Measurements from ENCODE around the gene BABAM2.

The BABAM2 gene

GRCh38 chr2:28377195-28377816, 486.8 kb downstream of the BABAM2 start:
- no peak for DNase-seq
- TF ChIP-seq, protein P1, sequence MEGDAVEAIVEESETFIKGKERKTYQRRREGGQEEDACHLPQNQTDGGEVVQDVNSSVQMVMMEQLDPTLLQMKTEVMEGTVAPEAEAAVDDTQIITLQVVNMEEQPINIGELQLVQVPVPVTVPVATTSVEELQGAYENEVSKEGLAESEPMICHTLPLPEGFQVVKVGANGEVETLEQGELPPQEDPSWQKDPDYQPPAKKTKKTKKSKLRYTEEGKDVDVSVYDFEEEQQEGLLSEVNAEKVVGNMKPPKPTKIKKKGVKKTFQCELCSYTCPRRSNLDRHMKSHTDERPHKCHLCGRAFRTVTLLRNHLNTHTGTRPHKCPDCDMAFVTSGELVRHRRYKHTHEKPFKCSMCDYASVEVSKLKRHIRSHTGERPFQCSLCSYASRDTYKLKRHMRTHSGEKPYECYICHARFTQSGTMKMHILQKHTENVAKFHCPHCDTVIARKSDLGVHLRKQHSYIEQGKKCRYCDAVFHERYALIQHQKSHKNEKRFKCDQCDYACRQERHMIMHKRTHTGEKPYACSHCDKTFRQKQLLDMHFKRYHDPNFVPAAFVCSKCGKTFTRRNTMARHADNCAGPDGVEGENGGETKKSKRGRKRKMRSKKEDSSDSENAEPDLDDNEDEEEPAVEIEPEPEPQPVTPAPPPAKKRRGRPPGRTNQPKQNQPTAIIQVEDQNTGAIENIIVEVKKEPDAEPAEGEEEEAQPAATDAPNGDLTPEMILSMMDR (IDR thresholded peaks at IDR 0.05; ENCODE audit: low read depth, low read length): no peak

DNA sequence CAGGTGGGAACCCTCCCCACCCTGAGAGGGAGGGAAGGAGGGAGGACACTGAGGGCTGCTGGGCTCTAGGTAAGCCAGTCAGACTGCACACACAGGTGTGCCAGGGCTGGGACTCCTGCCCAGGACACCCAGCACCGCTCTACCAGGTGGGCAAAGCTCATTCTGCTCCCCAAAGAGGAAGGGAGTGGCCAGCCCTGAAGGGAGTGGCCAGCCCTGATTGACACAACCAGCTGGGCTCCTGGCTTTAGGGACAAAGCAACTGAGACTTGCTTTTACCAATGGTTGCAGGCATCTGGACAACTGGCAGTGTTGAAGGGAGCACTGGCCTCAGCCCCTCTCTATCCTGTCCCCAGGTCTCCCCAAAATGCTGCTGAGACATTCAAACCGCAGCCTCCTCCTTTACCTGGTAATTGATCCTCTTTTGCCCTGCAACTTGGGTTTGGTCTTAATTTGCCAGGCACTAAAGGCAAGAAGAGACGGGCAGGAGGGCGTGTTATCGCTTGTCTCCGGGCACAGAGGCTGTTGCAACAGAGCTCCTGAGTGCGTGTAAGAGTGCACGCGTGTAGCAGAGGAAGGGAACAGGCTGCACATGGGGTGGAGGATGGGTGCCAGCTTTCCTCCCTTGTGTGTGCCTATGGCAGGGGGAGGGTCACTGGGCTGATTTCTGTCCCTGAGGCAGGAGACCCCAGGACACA, 487.6 kb downstream of the BABAM2 start:
- Histone ChIP-seq H3K4me3 (ENCODE audit: low read depth, low read length) (no peak overlapping the region), H3K27me3 (ENCODE audit: insufficient read depth, low read depth, severe bottlenecking) (no peaks in the 10 kb centered on the region), H3K27ac (no peak overlapping the region), H3K9me3 (ENCODE audit: severe bottlenecking) (no peaks in the 10 kb centered on the region), H3K36me3 (no peaks in the 10 kb centered on the region)
- no peak for DNase-seq
- TF ChIP-seq, protein P1 (IDR thresholded peaks at IDR 0.05; ENCODE audit: low read depth, low read length): no peak

More at GRCh38 chr2:28377195-28377816, 486.8 kb downstream of the BABAM2 start:
- Histone ChIP-seq H3K9me3 (ENCODE audit: severe bottlenecking) (no peaks in the 10 kb centered on the region), H3K27me3 (ENCODE audit: insufficient read depth, low read depth, severe bottlenecking) (no peaks in the 10 kb centered on the region), H3K27ac (no peak overlapping the region), H3K4me3 (ENCODE audit: low read depth, low read length) (no peak overlapping the region), H3K36me3 (no peaks in the 10 kb centered on the region)

GRCh38 chr2:28378679-28379584, 488.4 kb downstream of the BABAM2 start:
- Histone ChIP-seq H3K27me3 (ENCODE audit: insufficient read depth, low read depth, severe bottlenecking) (no peaks in the 10 kb centered on the region), H3K36me3 (no peaks in the 10 kb centered on the region), H3K9me3 (ENCODE audit: severe bottlenecking) (no peaks in the 10 kb centered on the region), H3K27ac (no peak overlapping the region), H3K4me3 (ENCODE audit: low read depth, low read length) (no peak overlapping the region)
- TF ChIP-seq, protein P1 (IDR thresholded peaks at IDR 0.05; ENCODE audit: low read depth, low read length): no peak
- no peak for DNase-seq

- DNase-seq: no peak
- Histone ChIP-seq H3K36me3 (no peaks in the 10 kb centered on the region), H3K4me3 (ENCODE audit: low read depth, low read length) (no peak overlapping the region), H3K27ac (no peak overlapping the region), H3K27me3 (ENCODE audit: insufficient read depth, low read depth, severe bottlenecking) (no peaks in the 10 kb centered on the region), H3K9me3 (ENCODE audit: severe bottlenecking) (no peaks in the 10 kb centered on the region)
- TF ChIP-seq, protein P1 (IDR thresholded peaks at IDR 0.05; ENCODE audit: low read depth, low read length): no peak
These were observed 489.7 kb downstream of the BABAM2 start for GRCh38 chr2:28380219-28380618.

- H3K27ac ChIP-seq: no peak overlapping the region
- TF ChIP-seq, protein P1 (IDR thresholded peaks at IDR 0.05; ENCODE audit: low read depth, low read length): no peak
- H3K27me3 ChIP-seq (ENCODE audit: insufficient read depth, low read depth, severe bottlenecking): no peaks in the 10 kb centered on the region
- no peaks in the 10 kb centered on the region for H3K36me3 ChIP-seq
- no peak overlapping the region for H3K4me3 ChIP-seq (ENCODE audit: low read depth, low read length)
- DNase-seq: no peak
- H3K9me3 ChIP-seq (ENCODE audit: severe bottlenecking): no peaks in the 10 kb centered on the region
These were observed 491.0 kb downstream of the BABAM2 start for GRCh38 chr2:28381225-28382180.

All from WERI-Rb-1 (cell line).